Left ventricle myocardium inferior (tissue), 1 donor: ENCODE measurements around the gene AHNAK. TPM values are rescaled to one million over a fixed set of nuclear protein-coding genes. Genes with fewer than 3 reads are reported as not detected.
"Not testable (repeated sequence)": the region's sequence is repeated elsewhere in the genome, so short reads cannot be mapped to it uniquely, and the experiment has no call there.

Experiments
- DNase-seq: peaks from one replicate; pipeline ENCODE4 v3.0.0-alpha.2; 2020
- H3K27ac ChIP-seq: fragments of 200-600 bp; replicated peaks from 2 replicates; pipeline ENCODE4 v1.8.0; 2021
- H3K27me3 ChIP-seq: fragments of 200-600 bp; 2 replicates; pipeline ENCODE4 v1.8.0; 2021; ENCODE audit warnings: low read depth
- H3K36me3 ChIP-seq: fragments of 200-600 bp; 2 replicates; pipeline ENCODE4 v1.8.0; 2021
- H3K4me1 ChIP-seq: fragments of 200-600 bp; 2 replicates; pipeline ENCODE4 v1.8.0; 2021
- H3K4me3 ChIP-seq: fragments of 200-600 bp; 2 replicates; pipeline ENCODE4 v1.8.0; 2021; ENCODE audit warnings: mild to moderate bottlenecking, moderate library complexity
- H3K9me3 ChIP-seq: fragments of 200-600 bp; replicated peaks from 2 replicates; pipeline ENCODE4 v1.8.0; 2021
- CTCF ChIP-seq: fragments of 200-600 bp; IDR thresholded peaks from 2 replicates; pipeline ENCODE4 v1.8.0; 2021; ENCODE audit warnings: antibody characterized with exemption, mild to moderate bottlenecking, borderline replicate concordance
- intact Hi-C: fragments of 100-400 bp; cut with micrococcal nuclease; formaldehyde crosslinking; loops from one replicate; pipeline ENCODE4 v1.11.0; 2022
- total RNA-seq: library from RNA; stranded (reverse); fragmentation: NEBNext Ultra II Directional; extraction: Animal tissue kit (Norgen Biotek cat#: 25700); gene quantifications from one replicate; pipeline ENCODE4 v1.2.1, GENCODE V29; 2021
- donor health status: DM: no; HTN: yes; CAD: no; lungs with severe emphysema.

AHNAK gene
- total RNA-seq, 1 donor from 2014 or later = 290 TPM

GRCh38 chr11:62569611-62570010 lies 23.0 kb upstream of the AHNAK start:
- intact Hi-C loops = no loop called here
- TF ChIP-seq CTCF = no peak
- Histone ChIP-seq H3K9me3 (no peaks in the 10 kb centered on the region), H3K4me1 (peaks cover 49% of the 10 kb centered on the region), H3K4me3 (no peak overlapping the region), H3K27ac (peak overlapping the region; percentile 9), H3K27me3 (no peaks in the 10 kb centered on the region), H3K36me3 (peaks cover 80% of the 10 kb centered on the region)
- DNase-seq = no peak

- H3K27me3 ChIP-seq = no peaks in the 10 kb centered on the region
- H3K4me3 ChIP-seq = no peak overlapping the region
- H3K36me3 ChIP-seq = peaks cover 100% of the 10 kb centered on the region
- no peak for TF ChIP-seq CTCF
- peaks cover 29% of the 10 kb centered on the region for H3K4me1 ChIP-seq
- intact Hi-C loops = no loop called here
- H3K27ac ChIP-seq = no peak overlapping the region
- no peak for DNase-seq
- H3K9me3 ChIP-seq = no peaks in the 10 kb centered on the region
Observed at GRCh38 chr11:62567018-62567633, 20.5 kb upstream of the AHNAK start.

- no peaks in the 10 kb centered on the region for H3K27me3 ChIP-seq
- no peaks in the 10 kb centered on the region for H3K9me3 ChIP-seq
- peaks cover 22% of the 10 kb centered on the region for H3K4me1 ChIP-seq
- no peak overlapping the region for H3K27ac ChIP-seq
- no peak for DNase-seq
- intact Hi-C loops = no loop called here
- H3K36me3 ChIP-seq = peaks cover 98% of the 10 kb centered on the region
- H3K4me3 ChIP-seq = no peak overlapping the region
- TF ChIP-seq CTCF = no peak
Observed at GRCh38 chr11:62566247-62566646, 19.6 kb upstream of the AHNAK start.

GRCh38 chr11:62565100-62565802 lies 18.6 kb upstream of the AHNAK start:
- no peak for TF ChIP-seq CTCF
- Histone ChIP-seq H3K27me3 (no peaks in the 10 kb centered on the region), H3K9me3 (no peaks in the 10 kb centered on the region), H3K27ac (no peak overlapping the region), H3K4me3 (no peak overlapping the region), H3K4me1 (peaks cover 24% of the 10 kb centered on the region), H3K36me3 (peaks cover 88% of the 10 kb centered on the region)
- intact Hi-C loops = no loop called here
- no peak for DNase-seq

- Histone ChIP-seq H3K36me3 (peaks cover 85% of the 10 kb centered on the region), H3K4me1 (peaks cover 36% of the 10 kb centered on the region), H3K27ac (peak overlapping the region; percentile 78)
- intact Hi-C loops, H3K4me3 ChIP-seq, H3K9me3 ChIP-seq, H3K27me3 ChIP-seq, DNase-seq: not testable (repeated sequence)
Observed at GRCh38 chr11:62561677-62562230, 15.1 kb upstream of the AHNAK start.

GRCh38 chr11:62560566-62561103 lies 14.0 kb upstream of the AHNAK start:
- peak; percentile 82 for DNase-seq
- peaks cover 48% of the 10 kb centered on the region for H3K4me1 ChIP-seq
- no peaks in the 10 kb centered on the region for H3K27me3 ChIP-seq
- H3K9me3 ChIP-seq = no peaks in the 10 kb centered on the region
- H3K4me3 ChIP-seq = no peak overlapping the region
- H3K36me3 ChIP-seq = peaks cover 73% of the 10 kb centered on the region
- H3K27ac ChIP-seq = peak overlapping the region; percentile 78
- peak; percentile 89 for TF ChIP-seq CTCF
- intact Hi-C loops = no loop called here

- intact Hi-C loops, H3K27me3 ChIP-seq, H3K9me3 ChIP-seq: not testable (repeated sequence)
- DNase-seq = peak; percentile 9
- H3K36me3 ChIP-seq = peaks cover 63% of the 10 kb centered on the region
- peak overlapping the region; percentile 78 for H3K27ac ChIP-seq
- peak overlapping the region; percentile 14 for H3K4me3 ChIP-seq
- H3K4me1 ChIP-seq = peaks cover 58% of the 10 kb centered on the region
Observed at GRCh38 chr11:62559626-62560025, 13.0 kb upstream of the AHNAK start.
